Measurements from ENCODE around the gene SAMD11.
A peak's percentile ranks its signal among the peaks of the same experiment; 100 is the strongest.

Gene SAMD11

GRCh38 chr1:941588-942383, 18.1 kb downstream of the SAMD11 start:
- TF ChIP-seq CTCF (IDR thresholded peaks at IDR 0.05; ENCODE audit: low read depth, low read length, missing control alignments), result no peak
- DNase-seq (ENCODE audit: extremely low read depth, low read depth), result no peak
- H3K4me3 ChIP-seq (replicated peaks; ENCODE audit: low read depth, low read length), result 0 out of 2 replicates have a peak overlapping the region, but pooled peaks have one; percentile 15

GRCh38 chr1:942411-942821, 18.7 kb downstream of the SAMD11 start:
- no peak for TF ChIP-seq CTCF (IDR thresholded peaks at IDR 0.05; ENCODE audit: low read depth, low read length, missing control alignments)
- H3K4me3 ChIP-seq (replicated peaks; ENCODE audit: low read depth, low read length), result 0 out of 2 replicates have a peak overlapping the region, but pooled peaks have one; percentile 15
- no peak for DNase-seq (ENCODE audit: extremely low read depth, low read depth)

- no peak overlapping the region for H3K4me3 ChIP-seq (replicated peaks; ENCODE audit: low read depth, low read length)
- no peak for DNase-seq (ENCODE audit: extremely low read depth, low read depth)
- no peak for TF ChIP-seq CTCF (IDR thresholded peaks at IDR 0.05; ENCODE audit: low read depth, low read length, missing control alignments)
These were observed 19.3 kb downstream of the SAMD11 start for GRCh38 chr1:942864-943533.

GRCh38 chr1:943545-944340, 20.0 kb downstream of the SAMD11 start:
- DNase-seq (ENCODE audit: extremely low read depth, low read depth), result no peak
- no peak overlapping the region for H3K4me3 ChIP-seq (replicated peaks; ENCODE audit: low read depth, low read length)
- TF ChIP-seq CTCF (IDR thresholded peaks at IDR 0.05; ENCODE audit: low read depth, low read length, missing control alignments), result no peak

GRCh38 chr1:944341-945325, 20.9 kb downstream of the SAMD11 start:
- no peak overlapping the region for H3K4me3 ChIP-seq (replicated peaks; ENCODE audit: low read depth, low read length)
- no peak for DNase-seq (ENCODE audit: extremely low read depth, low read depth)
- no peak for TF ChIP-seq CTCF (IDR thresholded peaks at IDR 0.05; ENCODE audit: low read depth, low read length, missing control alignments)

All from HFF-Myc (cell line).